AG04450 (cell line): ENCODE results near the gene GAREM1. TPM values are rescaled to one million over a fixed set of nuclear protein-coding genes. Genes with fewer than 3 reads are reported as not detected.

Source experiments
- CTCF ChIA-PET: fragments of 300-600, 350-600 bp; formaldehyde crosslinking; extraction: SDS; loops from one replicate; lab custom pipeline; 2022; ENCODE audit warnings: antibody characterized with exemption, inconsistent platforms; lab: Charles Lee
- POLR2A ChIA-PET: fragments of 350-600 bp; formaldehyde crosslinking; extraction: SDS; loops from one replicate; lab custom pipeline; 2021; ENCODE audit warnings: antibody characterized with exemption, inconsistent platforms; lab: Yijun Ruan, JAX
- DNase-seq: peaks from one replicate; pipeline ENCODE4 v3.0.0-alpha.2; 2011; ENCODE audit warnings: low read depth, low spot score
- H3K27ac ChIP-seq: one replicate; pipeline ENCODE4 v1.5.1; 2012; ENCODE audit warnings: low read depth, low read length, control low read depth
- H3K27me3 ChIP-seq: one replicate; pipeline ENCODE4 v1.6.0; 2012; ENCODE audit warnings: low read length; ENCODE audit not compliant: control insufficient read depth, insufficient read depth
- H3K4me3 ChIP-seq: 2 replicates; pipeline ENCODE4 v1.5.1; 2011; ENCODE audit warnings: mild to moderate bottlenecking, low read depth, low read length, control low read depth
- H3K9me3 ChIP-seq: 2 replicates; pipeline ENCODE4 v1.5.1; 2012; ENCODE audit warnings: low read length; ENCODE audit not compliant: control insufficient read depth, insufficient read depth
- CTCF ChIP-seq: IDR thresholded peaks from 2 replicates; pipeline ENCODE4 v1.5.1; 2011; ENCODE audit warnings: low read depth, low read length, control low read depth, inconsistent platforms
- polyA plus RNA-seq: library from polyadenylated mRNA; depleted of rRNA; stranded (reverse); fragments of >200 nt; gene quantifications from 2 replicates; pipeline ENCODE4 v1.2.3, GENCODE V29; 2011
- small RNA-seq: library from RNA; depleted of rRNA; stranded (forward); fragments of <200 nt; gene quantifications from one replicate; pipeline ENCODE3, GENCODE V24; 2012; ENCODE audit warnings: low read depth; ENCODE audit not compliant: insufficient read length

GAREM1 gene
- polyA plus RNA-seq, 1 experiment: 3.4 TPM

GRCh38 chr18:32219431-32220018 lies 251.2 kb downstream of the GAREM1 start:
- no peak overlapping the region for H3K4me3 ChIP-seq
- DNase-seq: no peak
- ChIA-PET POLR2A (no interaction called here), CTCF (no interaction called here)
- H3K27ac ChIP-seq: no peak overlapping the region
- no peaks in the 10 kb centered on the region for H3K27me3 ChIP-seq
- TF ChIP-seq CTCF: no peak
- no peaks in the 10 kb centered on the region for H3K9me3 ChIP-seq

GRCh38 chr18:32216390-32216789 lies 254.3 kb downstream of the GAREM1 start:
- H3K27ac ChIP-seq: no peak overlapping the region
- no peaks in the 10 kb centered on the region for H3K9me3 ChIP-seq
- no peaks in the 10 kb centered on the region for H3K27me3 ChIP-seq
- ChIA-PET POLR2A (no interaction called here), CTCF (no interaction called here)
- no peak for DNase-seq
- no peak for TF ChIP-seq CTCF
- H3K4me3 ChIP-seq: no peak overlapping the region

GRCh38 chr18:32213693-32214092 lies 257.0 kb downstream of the GAREM1 start:
- CTCF ChIA-PET: no interaction called here
- POLR2A ChIA-PET: no interaction called here
- Histone ChIP-seq H3K4me3 (no peak overlapping the region), H3K9me3 (no peaks in the 10 kb centered on the region), H3K27me3 (no peaks in the 10 kb centered on the region), H3K27ac (no peak overlapping the region)
- TF ChIP-seq CTCF: no peak
- DNase-seq: no peak

Small RNAs within 50 kb of the gene (small RNA-seq; reads per million reads assigned to genes)
- not detected for gene RF00019
